NT2/D1 (cell line): ENCODE data around the gene SPTSSA.
"Not testable (repeated sequence)": the region's sequence is repeated elsewhere in the genome, so short reads cannot be mapped to it uniquely, and the experiment has no call there.

Experiments
- DNase-seq: peaks from one replicate; pipeline ENCODE4 v3.0.0-alpha.2; 2011; ENCODE audit warnings: low read depth, low spot score
- H3K27me3 ChIP-seq: 2 replicates; pipeline ENCODE4 v1.6.0; 2011; ENCODE audit warnings: mild to moderate bottlenecking; ENCODE audit not compliant: insufficient read length, insufficient read depth
- H3K36me3 ChIP-seq: 2 replicates; pipeline ENCODE4 v1.6.1; 2011; ENCODE audit warnings: mild to moderate bottlenecking, low read length, mixed read lengths; ENCODE audit not compliant: insufficient read depth, insufficient read length
- H3K4me1 ChIP-seq: 2 replicates; pipeline ENCODE4 v1.5.1; 2011; ENCODE audit not compliant: insufficient read depth, insufficient read length
- H3K4me3 ChIP-seq: 2 replicates; pipeline ENCODE4 v1.5.1; 2011; ENCODE audit warnings: low read depth; ENCODE audit not compliant: insufficient read length
- H3K9ac ChIP-seq: 2 replicates; pipeline ENCODE4 v1.6.0; 2011; ENCODE audit warnings: low read depth; ENCODE audit not compliant: insufficient read length
- H3K9me3 ChIP-seq: 2 replicates; pipeline ENCODE4 v1.5.1; 2011; ENCODE audit warnings: mild to moderate bottlenecking, low read length; ENCODE audit not compliant: insufficient read depth
- SUZ12 ChIP-seq: IDR thresholded peaks from 2 replicates; pipeline ENCODE4 v1.6.1; 2011; ENCODE audit not compliant: insufficient read length, insufficient read depth; ENCODE audit errors: extremely low read depth
- YY1 ChIP-seq: IDR thresholded peaks from 2 replicates; pipeline ENCODE4 v1.6.1; 2011; ENCODE audit not compliant: insufficient read length, insufficient read depth
- ZNF274 ChIP-seq: IDR thresholded peaks from 2 replicates; pipeline ENCODE4 v1.6.1; 2011; ENCODE audit warnings: mild to moderate bottlenecking, low read depth, low read length

The SPTSSA gene, protein sequence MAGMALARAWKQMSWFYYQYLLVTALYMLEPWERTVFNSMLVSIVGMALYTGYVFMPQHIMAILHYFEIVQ

GRCh38 chr14:34462132-34462893, at the start of gene SPTSSA:
Gene SPTSSA, minus strand, starts transcription at chr14:34462240. Its CDS starts 33 bp downstream, at chr14:34462207.
- peak; percentile 54 for DNase-seq
- no peaks in the 10 kb centered on the region for H3K9me3 ChIP-seq
- no peaks in the 10 kb centered on the region for H3K36me3 ChIP-seq
- TF ChIP-seq YY1 (no peak), ZNF274 (no peak), SUZ12 (no peak)
- H3K9ac ChIP-seq: peak within 1 kb of the TSS; percentile 83
- no peaks in the 10 kb centered on the region for H3K27me3 ChIP-seq
- H3K4me3 ChIP-seq: peak within 1 kb of the TSS; percentile 70
- H3K4me1 ChIP-seq: no peaks in the 10 kb centered on the region

DNA sequence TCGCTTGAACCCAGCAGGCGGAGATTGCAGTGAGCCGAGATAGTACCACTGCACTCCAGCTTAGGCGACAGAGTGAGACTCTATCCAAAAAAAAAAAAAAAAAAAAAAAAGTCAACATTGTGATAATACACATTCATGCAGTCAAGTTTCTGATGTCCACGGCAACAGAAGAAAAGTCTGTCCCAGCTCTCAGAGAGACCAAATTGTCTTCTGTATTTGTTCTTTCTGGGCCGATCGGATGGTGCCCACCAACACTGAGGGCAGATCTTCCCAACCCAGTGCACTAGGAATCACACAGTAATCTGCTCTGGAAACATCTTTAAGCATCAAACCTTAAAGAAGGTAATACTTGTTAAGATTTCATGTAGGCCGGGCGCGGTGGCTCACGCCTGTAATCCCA, 45.8 kb upstream of the SPTSSA start:
- no peak overlapping the region for H3K4me3 ChIP-seq
- no peak overlapping the region for H3K9ac ChIP-seq
- no peaks in the 10 kb centered on the region for H3K27me3 ChIP-seq
- DNase-seq: no peak
- no peaks in the 10 kb centered on the region for H3K4me1 ChIP-seq
- no peaks in the 10 kb centered on the region for H3K36me3 ChIP-seq
- H3K9me3 ChIP-seq: no peaks in the 10 kb centered on the region
- TF ChIP-seq ZNF274 (no peak), SUZ12 (no peak), YY1 (no peak)

DNA sequence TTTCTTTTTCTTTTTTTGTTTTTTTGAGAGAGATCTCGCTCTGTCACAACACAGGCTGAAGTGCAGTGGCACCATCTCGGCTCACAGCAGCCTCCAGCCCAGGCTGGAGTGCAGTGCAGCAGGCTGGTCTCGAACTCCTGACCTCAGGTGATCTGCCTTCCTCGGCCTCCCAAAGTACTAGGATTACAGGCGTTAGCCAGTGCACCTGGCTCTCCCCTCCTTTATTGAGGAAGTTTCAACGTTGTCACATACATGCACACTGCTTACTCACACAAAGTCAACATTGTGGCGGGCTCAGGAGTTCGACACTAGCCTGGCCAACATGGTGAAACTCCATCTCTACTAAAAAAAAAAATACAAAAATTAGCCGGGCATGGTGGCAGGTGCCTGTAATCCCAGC, 45.4 kb upstream of the SPTSSA start:
- no peak overlapping the region for H3K9ac ChIP-seq
- H3K9me3 ChIP-seq: no peaks in the 10 kb centered on the region
- DNase-seq: no peak
- no peaks in the 10 kb centered on the region for H3K27me3 ChIP-seq
- TF ChIP-seq ZNF274 (no peak), SUZ12 (no peak), YY1 (no peak)
- no peak overlapping the region for H3K4me3 ChIP-seq
- no peaks in the 10 kb centered on the region for H3K4me1 ChIP-seq
- H3K36me3 ChIP-seq: no peaks in the 10 kb centered on the region

DNA sequence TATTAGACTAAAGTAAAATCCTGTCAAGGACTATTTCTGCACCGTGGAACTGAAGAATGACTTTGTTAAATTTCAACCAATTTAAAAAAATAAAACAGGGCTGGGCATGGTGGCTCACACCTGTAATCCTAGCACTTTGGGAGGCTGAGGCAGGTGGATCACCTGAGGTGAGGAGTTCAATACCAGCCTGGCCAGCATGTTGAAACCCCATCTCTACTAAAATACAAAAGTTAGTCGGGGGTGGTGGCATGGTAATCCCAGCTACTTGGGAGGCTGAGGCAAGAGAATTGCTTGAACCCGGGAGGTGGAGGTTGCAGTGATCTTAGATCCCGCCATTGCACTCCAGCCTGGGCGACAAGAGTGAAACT, 43.1 kb upstream of the SPTSSA start:
- not testable (repeated sequence) for H3K9ac ChIP-seq, H3K4me1 ChIP-seq, H3K4me3 ChIP-seq, H3K36me3 ChIP-seq, H3K9me3 ChIP-seq, DNase-seq, H3K27me3 ChIP-seq

DNA sequence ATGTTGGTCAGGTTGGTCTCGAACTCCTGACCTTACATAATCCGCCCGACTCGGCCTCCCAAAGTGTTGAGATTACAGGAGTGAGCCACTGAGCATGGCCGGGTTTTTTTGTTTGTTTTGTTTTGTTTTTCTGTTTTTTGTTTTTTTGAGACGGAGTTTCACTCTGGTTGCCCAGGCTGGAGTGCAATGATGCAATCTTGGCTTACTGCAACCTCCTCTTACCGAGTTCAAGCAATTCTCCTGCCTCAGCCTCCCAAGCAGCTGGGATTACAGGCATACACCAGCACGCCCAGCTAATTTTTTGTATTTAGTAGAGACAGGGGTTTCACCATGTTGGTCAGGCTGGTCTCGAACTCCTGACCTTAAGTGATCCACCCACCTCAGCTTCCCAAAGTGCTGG, 42.0 kb upstream of the SPTSSA start:
- DNase-seq, H3K9ac ChIP-seq, H3K9me3 ChIP-seq, H3K27me3 ChIP-seq, H3K4me1 ChIP-seq, H3K4me3 ChIP-seq, H3K36me3 ChIP-seq: not testable (repeated sequence)

- no peaks in the 10 kb centered on the region for H3K36me3 ChIP-seq
- no peak for DNase-seq
- no peak overlapping the region for H3K4me3 ChIP-seq
- no peaks in the 10 kb centered on the region for H3K9me3 ChIP-seq
- H3K27me3 ChIP-seq: no peaks in the 10 kb centered on the region
- TF ChIP-seq YY1 (no peak), SUZ12 (no peak), ZNF274 (no peak)
- H3K4me1 ChIP-seq: no peaks in the 10 kb centered on the region
- H3K9ac ChIP-seq: no peak overlapping the region
Observed at GRCh38 chr14:34502545-34503225, 40.6 kb upstream of the SPTSSA start.

GRCh38 chr14:34502001-34502400, 40.0 kb upstream of the SPTSSA start:
- H3K9me3 ChIP-seq: no peaks in the 10 kb centered on the region
- no peaks in the 10 kb centered on the region for H3K27me3 ChIP-seq
- DNase-seq: no peak
- no peak for TF ChIP-seq YY1
- no peak for TF ChIP-seq ZNF274
- no peak for TF ChIP-seq SUZ12
- no peak overlapping the region for H3K4me3 ChIP-seq
- H3K36me3 ChIP-seq: no peaks in the 10 kb centered on the region
- no peaks in the 10 kb centered on the region for H3K4me1 ChIP-seq
- H3K9ac ChIP-seq: no peak overlapping the region
